Lung (tissue), 12 donors: ENCODE data around the gene LNX1. TPM values are rescaled to one million over a fixed set of nuclear protein-coding genes. Genes with fewer than 3 reads are reported as not detected.

ENCODE experiments used
- ATAC-seq: fragments of 200-7000 bp; cut with Tn5 transposase; one replicate; pipeline ENCODE4 v1.9.1; 2020; ENCODE audit warnings: moderate number of reproducible peaks; ENCODE audit not compliant: insufficient read depth, low FRiP score
- DNase-seq, 3 donors: peaks; one replicate each; pipeline ENCODE4 v3.0.0-alpha.2; 2013 to 2017
- H3K27ac ChIP-seq, 2 donors: one replicate each; pipeline ENCODE4 v1.5.1; 2013; ENCODE audit warnings: mild to moderate bottlenecking in 2 of 2, moderate library complexity in 2 of 2, control low read depth in 1 of 2, inconsistent platforms in 1 of 2, low read depth in 1 of 2, low read length in 1 of 2
- H3K27me3 ChIP-seq, 3 donors: one replicate each; pipeline ENCODE4 v1.5.1; 2013; ENCODE audit warnings: low read length in 2 of 3; ENCODE audit not compliant: control insufficient read depth in 3 of 3, insufficient read depth in 3 of 3
- H3K36me3 ChIP-seq, 4 donors: one replicate each; pipeline ENCODE4 v1.5.1; 2013; ENCODE audit warnings: low read length in 4 of 4, mild to moderate bottlenecking in 1 of 4, moderate library complexity in 1 of 4; ENCODE audit not compliant: control insufficient read depth in 4 of 4, insufficient read depth in 4 of 4
- H3K4me1 ChIP-seq, 5 donors: one replicate each; pipeline ENCODE4 v1.5.1; 2013; ENCODE audit warnings: low read length in 5 of 5, mild to moderate bottlenecking in 2 of 5, moderate library complexity in 1 of 5; ENCODE audit not compliant: control insufficient read depth in 5 of 5, insufficient read depth in 5 of 5
- H3K4me3 ChIP-seq: one replicate; pipeline ENCODE4 v1.5.1; 2013; ENCODE audit warnings: mild to moderate bottlenecking, control low read depth, moderate library complexity
- H3K9ac ChIP-seq, 2 donors: one replicate each; pipeline ENCODE4 v1.5.1; 2013; ENCODE audit warnings: low read length in 2 of 2, control low read depth in 1 of 2; ENCODE audit not compliant: insufficient read depth in 1 of 2
- H3K9me3 ChIP-seq, 4 donors: one replicate each; pipeline ENCODE4 v1.5.1; 2013; ENCODE audit warnings: low read length in 3 of 4, mild to moderate bottlenecking in 1 of 4, moderate library complexity in 1 of 4; ENCODE audit not compliant: control insufficient read depth in 4 of 4, insufficient read depth in 3 of 4
- CTCF ChIP-seq: IDR thresholded peaks from 2 replicates; pipeline ENCODE4 v1.5.1; 2012; ENCODE audit warnings: mild to moderate bottlenecking; ENCODE audit errors: control extremely low read depth, extremely low read depth
- WGBS, 2 donors: extraction: QIAGEN DNeasy Blood & Tissue Kit; methylation state at CpG; one replicate each; pipeline ENCODE4 v1.1.7; 2013; 5-methylcytosine and 5-hydroxymethylcytosine counted together
- polyA plus RNA-seq, 2 donors: library from polyadenylated mRNA; stranded (reverse); fragments of 200-250 nt; gene quantifications; one replicate each; pipeline ENCODE4 v1.2.1, GENCODE V29; 2013
- total RNA-seq, 2 donors: library from RNA; depleted of rRNA in 1 of 2; stranded (reverse); fragments of >200 nt in 1 of 2; gene quantifications; one replicate each; pipeline ENCODE4 v1.2.1, GENCODE V29; 2014 to 2021
- donor health status: control.
- donor health status: control.
- donor health status: Bipolar disorder and iron deficiency.
- donor health status: healthy.
- donor health status: DM: yes; HTN: yes; CAD: no.

LNX1 gene
- total and polyA plus RNA-seq, 4 donors, result 1.4 to 5.2 (median 3.2) TPM

DNA sequence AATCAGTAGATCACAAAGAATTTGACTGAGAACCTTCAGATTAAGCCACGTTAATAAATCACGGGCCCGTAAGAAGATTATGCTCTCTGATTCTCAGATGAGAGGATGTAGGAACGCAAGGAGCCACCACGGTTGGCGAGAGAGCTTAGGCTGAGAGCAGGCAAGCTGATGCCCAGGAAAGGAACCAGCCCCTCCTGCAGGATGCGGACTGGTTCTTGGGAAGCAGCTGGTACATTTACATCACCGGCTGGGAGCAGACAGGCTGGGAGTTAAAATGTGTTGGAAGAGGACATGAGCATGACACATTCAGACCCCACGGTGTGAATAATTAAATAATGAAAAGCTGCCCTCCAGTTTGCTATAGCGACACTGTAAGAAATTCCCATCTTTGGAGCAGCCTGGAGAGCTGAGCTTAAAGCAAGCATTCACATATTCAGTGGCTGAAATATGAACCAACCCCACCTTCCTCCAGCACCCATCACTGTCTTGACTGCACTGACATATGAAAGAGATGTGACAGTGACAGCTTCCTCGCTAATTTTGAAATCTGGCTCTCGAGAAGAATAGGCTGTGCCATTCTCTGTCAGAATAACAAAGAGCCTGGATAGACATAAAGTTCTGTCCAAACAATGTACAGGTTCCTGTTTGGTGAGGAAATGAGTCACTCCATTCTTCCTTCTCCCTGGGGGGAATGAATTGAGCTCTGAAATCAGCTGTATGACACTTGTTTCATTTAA, 33.1 kb downstream of the LNX1 start:
- Histone ChIP-seq H3K4me3 (no peak overlapping the region), H3K4me1 (peaks cover 0 to 11% (median 8%) of the 10 kb centered on the region in 5 donors), H3K27me3 (no peaks in the 10 kb centered on the region), H3K9ac (no peak overlapping the region), H3K27ac (no peak overlapping the region), H3K36me3 (no peaks in the 10 kb centered on the region), H3K9me3 (no peaks in the 10 kb centered on the region)
- peak in 2 of 3 donors; percentile 30 to 33 for DNase-seq
- peak; percentile 11 for ATAC-seq
- no peak for TF ChIP-seq CTCF
- WGBS, 2 donors, result 67 to 72% methylated on average over 12 of the region's 12 CpGs

- Histone ChIP-seq H3K27ac (no peak overlapping the region), H3K36me3 (no peaks in the 10 kb centered on the region), H3K9me3 (no peaks in the 10 kb centered on the region), H3K4me1 (peaks cover 0 to 11% (median 8%) of the 10 kb centered on the region in 5 donors), H3K9ac (no peak overlapping the region), H3K27me3 (no peaks in the 10 kb centered on the region), H3K4me3 (no peak overlapping the region)
- DNase-seq (peak in 1 of 3 donors; percentile 25), ATAC-seq (no peak)
- no peak for TF ChIP-seq CTCF
- WGBS, 2 donors, result 65 to 66% methylated on average over 5 of the region's 5 CpGs
Measured at GRCh38 chr4:53557669-53558064, 33.6 kb downstream of the LNX1 start.

GRCh38 chr4:53556651-53557050, 34.6 kb downstream of the LNX1 start:
- peaks cover 0 to 11% (median 8%) of the 10 kb centered on the region in 5 donors for H3K4me1 ChIP-seq
- TF ChIP-seq CTCF, result no peak
- no peak overlapping the region for H3K27ac ChIP-seq
- H3K36me3 ChIP-seq, result no peaks in the 10 kb centered on the region
- no peaks in the 10 kb centered on the region for H3K27me3 ChIP-seq
- no peak for ATAC-seq
- no peak overlapping the region for H3K4me3 ChIP-seq
- no peaks in the 10 kb centered on the region for H3K9me3 ChIP-seq
- no peak overlapping the region for H3K9ac ChIP-seq
- no peak for DNase-seq
- WGBS, 2 donors, result 93% methylated on average over 2 of the region's 2 CpGs
